ENCODE measurements around the gene NEMP2. TPM values are rescaled to one million over a fixed set of nuclear protein-coding genes. Genes with fewer than 3 reads are reported as not detected.
A peak's percentile ranks its signal among the peaks of the same experiment; 100 is the strongest.

The NEMP2 gene
- total RNA-seq, 1 experiment from 2014 or later: 46.0 TPM

- POLR2A ChIA-PET: interaction anchor here (0.9 to 1.5 kb wide), 4 partner anchors 11 to 137 kb away, joined by 3 to 5 read pairs (median 4); partner anchors contain the start of genes INPP1 and NEMP2
- BruUV-seq (replicated peaks): no TSS peak
- intact Hi-C loops (cut with micrococcal nuclease): loop anchor here (10.0 kb wide), 1 partner anchor 87 kb away; no protein-coding TSS in a partner anchor
- no peak for DNase-seq (ENCODE audit: unreplicated experiment)
- H3K9me3 Mint-ChIP-seq (ENCODE audit: unreplicated experiment): no peaks in the 10 kb centered on the region
- H3K4me3 Mint-ChIP-seq (ENCODE audit: unreplicated experiment): no peak overlapping the region
- no peaks in the 10 kb centered on the region for H3K27me3 Mint-ChIP-seq (ENCODE audit: insufficient read depth, unreplicated experiment)
- H3K27ac Mint-ChIP-seq (ENCODE audit: low read depth, unreplicated experiment): no peak overlapping the region
- TF ChIP-seq CTCF (IDR thresholded peaks at IDR 0.05; ENCODE audit: unreplicated experiment): no peak
- CTCF ChIA-PET: interaction anchor here (0.5 to 1.3 kb wide), 3 partner anchors 30 to 137 kb away, joined by 3 to 5 read pairs (median 3); no protein-coding TSS in a partner anchor
- H3K4me1 Mint-ChIP-seq (ENCODE audit: insufficient read depth, unreplicated experiment): peaks cover 3% of the 10 kb centered on the region
- H3K36me3 Mint-ChIP-seq (ENCODE audit: insufficient read depth, unreplicated experiment): peaks cover 13% of the 10 kb centered on the region
Observed at GRCh38 chr2:190481339-190481738, 53.2 kb downstream of the NEMP2 start.

GRCh38 chr2:190478572-190479195 lies 55.8 kb downstream of the NEMP2 start:
- no peak for DNase-seq (ENCODE audit: unreplicated experiment)
- Mint-ChIP-seq H3K27ac (ENCODE audit: low read depth, unreplicated experiment) (no peak overlapping the region), H3K36me3 (ENCODE audit: insufficient read depth, unreplicated experiment) (peaks cover 11% of the 10 kb centered on the region), H3K27me3 (ENCODE audit: insufficient read depth, unreplicated experiment) (no peaks in the 10 kb centered on the region), H3K9me3 (ENCODE audit: unreplicated experiment) (no peaks in the 10 kb centered on the region), H3K4me1 (ENCODE audit: insufficient read depth, unreplicated experiment) (no peaks in the 10 kb centered on the region), H3K4me3 (ENCODE audit: unreplicated experiment) (no peak overlapping the region)
- BruUV-seq (replicated peaks): no TSS peak
- intact Hi-C loops (cut with micrococcal nuclease): no loop called here
- no peak for TF ChIP-seq CTCF (IDR thresholded peaks at IDR 0.05; ENCODE audit: unreplicated experiment)
- ChIA-PET POLR2A (interaction anchor here (0.6 kb wide), 1 partner anchor 60 kb away, joined by 4 read pairs; no protein-coding TSS in a partner anchor), CTCF (interaction anchor here (1.3 kb wide), 1 partner anchor 15 kb away, joined by 3 read pairs; no protein-coding TSS in a partner anchor)

- BruUV-seq (replicated peaks): no TSS peak
- POLR2A ChIA-PET: interaction anchor here (0.6 to 1.0 kb wide), 2 partner anchors 10 to 59 kb away, joined by 4 to 5 read pairs; no protein-coding TSS in a partner anchor
- no peak for TF ChIP-seq CTCF (IDR thresholded peaks at IDR 0.05; ENCODE audit: unreplicated experiment)
- peaks cover 11% of the 10 kb centered on the region for H3K36me3 Mint-ChIP-seq (ENCODE audit: insufficient read depth, unreplicated experiment)
- no peak for DNase-seq (ENCODE audit: unreplicated experiment)
- intact Hi-C loops (cut with micrococcal nuclease): no loop called here
- no peaks in the 10 kb centered on the region for H3K27me3 Mint-ChIP-seq (ENCODE audit: insufficient read depth, unreplicated experiment)
- H3K4me1 Mint-ChIP-seq (ENCODE audit: insufficient read depth, unreplicated experiment): no peaks in the 10 kb centered on the region
- H3K27ac Mint-ChIP-seq (ENCODE audit: low read depth, unreplicated experiment): no peak overlapping the region
- no peak overlapping the region for H3K4me3 Mint-ChIP-seq (ENCODE audit: unreplicated experiment)
- CTCF ChIA-PET: interaction anchor here (0.7 to 1.3 kb wide), 2 partner anchors 16 to 92 kb away, joined by 3 read pairs; no protein-coding TSS in a partner anchor
- no peaks in the 10 kb centered on the region for H3K9me3 Mint-ChIP-seq (ENCODE audit: unreplicated experiment)
Observed at GRCh38 chr2:190477661-190478454, 56.7 kb downstream of the NEMP2 start.

- Mint-ChIP-seq H3K9me3 (ENCODE audit: unreplicated experiment) (peaks cover 6% of the 10 kb centered on the region), H3K4me3 (ENCODE audit: unreplicated experiment) (no peak overlapping the region), H3K4me1 (ENCODE audit: insufficient read depth, unreplicated experiment) (peaks cover 22% of the 10 kb centered on the region), H3K27me3 (ENCODE audit: insufficient read depth, unreplicated experiment) (no peaks in the 10 kb centered on the region), H3K27ac (ENCODE audit: low read depth, unreplicated experiment) (peak overlapping the region; percentile 86), H3K36me3 (ENCODE audit: insufficient read depth, unreplicated experiment) (no peaks in the 10 kb centered on the region)
- TF ChIP-seq CTCF (IDR thresholded peaks at IDR 0.05; ENCODE audit: unreplicated experiment): no peak
- CTCF ChIA-PET: interaction anchor here (0.6 to 1.2 kb wide), 4 partner anchors 24 to 210 kb away, joined by 3 to 4 read pairs (median 4); no protein-coding TSS in a partner anchor
- intact Hi-C loops (cut with micrococcal nuclease): no loop called here
- BruUV-seq (replicated peaks): TSS peak; percentile 85
- no peak for DNase-seq (ENCODE audit: unreplicated experiment)
- POLR2A ChIA-PET: interaction anchor here (0.7 to 1.8 kb wide), 4 partner anchors 11 to 19 kb away, joined by 3 to 6 read pairs (median 4); no protein-coding TSS in a partner anchor
Observed at GRCh38 chr2:190470256-190470826, 64.2 kb downstream of the NEMP2 start.
